GM13977 (cell line): ENCODE results near the gene CEP97.
"Not testable (repeated sequence)": the region's sequence is repeated elsewhere in the genome, so short reads cannot be mapped to it uniquely, and the experiment has no call there.

Experiments
- DNase-seq: peaks from one replicate; pipeline ENCODE4 v3.0.0; 2012; ENCODE audit warnings: low spot score
- in situ Hi-C: fragments of 300-500 bp; cut with MboI; formaldehyde crosslinking; loops from one replicate; pipeline ENCODE4 v1.12.0; 2022; ENCODE audit warnings: low sequenced_read_pairs, low pct_unique_long_range_greater_than_20kb, mixed read lengths, inconsistent platforms; ENCODE audit not compliant: unreplicated experiment
- TF ChIP-seq, protein P1 (sequence below): IDR thresholded peaks from 2 replicates; pipeline ENCODE4 v1.5.1; 2012; ENCODE audit warnings: mild to moderate bottlenecking, control low read depth; ENCODE audit not compliant: insufficient read depth; ENCODE audit errors: extremely low read depth, missing control alignments

The CEP97 gene

DNA sequence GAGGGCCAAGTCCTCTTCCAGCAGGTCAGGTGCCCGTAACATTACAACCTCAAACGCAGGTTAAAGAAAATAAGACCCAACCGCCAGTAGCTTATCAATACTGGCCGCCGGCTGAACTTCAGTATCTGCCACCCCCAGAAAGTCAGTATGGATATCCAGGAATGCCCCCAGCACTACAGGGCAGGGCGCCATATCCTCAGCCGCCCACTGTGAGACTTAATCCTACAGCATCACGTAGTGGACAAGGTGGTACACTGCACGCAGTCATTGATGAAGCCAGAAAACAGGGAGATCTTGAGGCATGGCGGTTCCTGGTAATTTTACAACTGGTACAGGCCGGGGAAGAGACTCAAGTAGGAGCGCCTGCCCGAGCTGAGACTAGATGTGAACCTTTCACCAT, 30.9 kb upstream of the CEP97 start:
- in situ Hi-C loops = loop anchor here (25.0 kb wide), 1 partner anchor 844 kb away; no protein-coding TSS in a partner anchor
- DNase-seq = not testable (repeated sequence)
- TF ChIP-seq, protein P1, sequence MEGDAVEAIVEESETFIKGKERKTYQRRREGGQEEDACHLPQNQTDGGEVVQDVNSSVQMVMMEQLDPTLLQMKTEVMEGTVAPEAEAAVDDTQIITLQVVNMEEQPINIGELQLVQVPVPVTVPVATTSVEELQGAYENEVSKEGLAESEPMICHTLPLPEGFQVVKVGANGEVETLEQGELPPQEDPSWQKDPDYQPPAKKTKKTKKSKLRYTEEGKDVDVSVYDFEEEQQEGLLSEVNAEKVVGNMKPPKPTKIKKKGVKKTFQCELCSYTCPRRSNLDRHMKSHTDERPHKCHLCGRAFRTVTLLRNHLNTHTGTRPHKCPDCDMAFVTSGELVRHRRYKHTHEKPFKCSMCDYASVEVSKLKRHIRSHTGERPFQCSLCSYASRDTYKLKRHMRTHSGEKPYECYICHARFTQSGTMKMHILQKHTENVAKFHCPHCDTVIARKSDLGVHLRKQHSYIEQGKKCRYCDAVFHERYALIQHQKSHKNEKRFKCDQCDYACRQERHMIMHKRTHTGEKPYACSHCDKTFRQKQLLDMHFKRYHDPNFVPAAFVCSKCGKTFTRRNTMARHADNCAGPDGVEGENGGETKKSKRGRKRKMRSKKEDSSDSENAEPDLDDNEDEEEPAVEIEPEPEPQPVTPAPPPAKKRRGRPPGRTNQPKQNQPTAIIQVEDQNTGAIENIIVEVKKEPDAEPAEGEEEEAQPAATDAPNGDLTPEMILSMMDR = peak; percentile 49

DNA sequence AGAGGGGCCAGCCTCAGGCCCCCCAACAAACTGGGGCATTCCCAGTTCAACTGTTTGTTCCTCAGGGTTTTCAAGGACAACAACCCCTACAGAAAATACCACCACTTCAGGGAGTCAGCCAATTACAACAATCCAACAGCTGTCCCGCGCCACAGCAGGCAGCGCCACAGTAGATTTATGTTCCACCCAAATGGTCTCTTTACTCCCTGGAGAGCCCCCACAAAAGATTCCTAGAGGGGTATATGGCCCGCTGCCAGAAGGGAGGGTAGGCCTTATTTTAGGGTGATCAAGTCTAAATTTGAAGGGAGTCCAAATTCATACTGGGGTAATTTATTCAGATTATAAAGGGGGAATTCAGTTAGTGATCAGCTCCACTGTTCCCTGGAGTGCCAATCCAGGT, 29.6 kb upstream of the CEP97 start:
- in situ Hi-C loops = loop anchor here (25.0 kb wide), 1 partner anchor 842 kb away; no protein-coding TSS in a partner anchor
- not testable (repeated sequence) for DNase-seq

DNA sequence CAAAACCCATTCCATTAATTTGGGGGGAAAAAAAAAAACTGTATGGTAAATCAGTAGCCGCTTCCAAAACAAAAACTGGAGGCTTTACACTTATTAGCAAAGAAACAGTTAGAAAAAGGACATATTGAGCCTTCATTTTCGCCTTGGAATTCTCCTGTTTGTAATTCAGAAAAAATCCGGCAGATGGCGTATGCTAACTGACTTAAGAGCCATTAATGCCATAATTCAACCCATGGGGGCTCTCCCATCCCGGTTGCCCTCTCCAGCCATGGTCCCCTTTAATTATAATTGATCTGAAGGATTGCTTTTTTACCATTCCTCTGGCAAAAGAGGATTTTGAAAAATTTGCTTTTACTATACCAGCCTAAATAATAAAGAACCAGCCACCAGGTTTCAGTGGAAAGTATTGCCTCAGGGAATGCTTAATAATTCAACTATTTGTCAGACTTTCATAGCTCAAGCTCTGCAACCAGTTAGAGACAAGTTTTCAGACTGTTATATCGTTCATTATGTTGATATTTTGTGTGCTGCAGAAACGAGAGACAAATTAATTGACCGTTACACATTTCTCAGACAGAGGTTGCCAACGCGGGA, 28.5 kb upstream of the CEP97 start:
- in situ Hi-C loops = loop anchor here (25.0 kb wide), 1 partner anchor 841 kb away; no protein-coding TSS in a partner anchor
- no peak for DNase-seq
- TF ChIP-seq, protein P1 = peak; percentile 74

DNA sequence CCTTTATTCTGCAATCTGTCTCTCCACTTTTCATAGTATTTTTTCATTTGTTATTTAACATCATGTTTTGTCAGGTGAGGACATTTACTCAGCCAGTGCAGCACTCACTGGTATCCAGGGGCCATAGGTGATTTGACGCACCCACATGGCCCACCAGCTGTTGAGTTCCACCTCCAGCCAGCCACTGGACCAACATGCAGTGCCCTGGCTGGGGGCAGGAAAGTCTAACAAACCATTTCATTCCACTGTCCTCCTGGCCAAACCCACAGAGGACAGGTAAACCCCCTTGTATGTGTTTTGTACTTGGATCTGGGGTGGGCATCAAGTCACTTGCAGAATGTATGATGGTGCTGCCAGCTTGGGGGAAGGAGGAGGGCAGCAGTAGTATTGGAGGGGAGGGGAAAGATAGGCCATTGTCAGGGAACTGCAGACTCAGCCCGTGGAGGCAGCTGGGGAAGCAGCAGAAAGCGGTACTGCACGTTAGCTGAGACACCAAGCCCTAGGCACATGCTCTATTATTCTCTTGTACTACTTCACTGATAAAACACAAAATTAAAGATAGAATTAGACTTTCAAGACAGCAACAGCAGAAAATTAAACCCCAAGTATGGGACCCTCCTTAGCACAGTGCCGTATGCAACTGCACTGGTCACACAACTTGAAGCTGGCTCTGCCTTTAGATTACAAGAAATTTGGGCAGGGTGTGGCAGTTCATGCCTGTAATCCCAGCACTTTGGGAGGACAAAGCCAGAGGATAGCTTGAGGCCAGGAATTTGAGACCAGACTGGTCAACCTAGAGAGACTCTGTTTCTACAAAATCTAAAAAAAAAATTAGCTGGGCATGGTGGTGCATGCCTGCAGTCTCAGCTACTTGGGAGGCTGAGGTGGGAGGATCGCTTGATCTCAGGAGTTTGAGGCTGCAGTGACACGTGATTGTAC, 22.4 kb upstream of the CEP97 start:
- no peak for DNase-seq
- TF ChIP-seq, protein P1 = no peak
- in situ Hi-C loops = no loop called here

DNA sequence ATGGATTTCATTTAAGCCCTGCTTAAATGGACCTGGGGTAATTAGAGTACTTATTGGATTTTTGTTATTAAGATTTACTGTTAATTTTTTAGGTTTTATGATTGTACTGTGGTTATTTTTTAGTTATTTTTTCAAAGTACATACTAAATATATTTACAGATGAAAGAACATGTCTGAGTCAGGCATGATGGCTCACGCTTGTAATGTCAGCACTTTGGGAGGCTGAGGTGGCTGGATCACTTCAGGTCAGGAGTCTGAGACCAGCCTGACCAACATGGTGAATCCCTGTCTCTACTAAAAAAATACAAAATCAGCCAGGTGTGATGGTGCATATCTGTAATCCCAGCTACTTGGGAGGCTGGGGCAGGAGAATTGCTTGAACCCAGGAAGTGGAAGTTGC, 21.7 kb upstream of the CEP97 start:
- no peak for DNase-seq
- TF ChIP-seq, protein P1 = no peak
- in situ Hi-C loops = no loop called here

DNA sequence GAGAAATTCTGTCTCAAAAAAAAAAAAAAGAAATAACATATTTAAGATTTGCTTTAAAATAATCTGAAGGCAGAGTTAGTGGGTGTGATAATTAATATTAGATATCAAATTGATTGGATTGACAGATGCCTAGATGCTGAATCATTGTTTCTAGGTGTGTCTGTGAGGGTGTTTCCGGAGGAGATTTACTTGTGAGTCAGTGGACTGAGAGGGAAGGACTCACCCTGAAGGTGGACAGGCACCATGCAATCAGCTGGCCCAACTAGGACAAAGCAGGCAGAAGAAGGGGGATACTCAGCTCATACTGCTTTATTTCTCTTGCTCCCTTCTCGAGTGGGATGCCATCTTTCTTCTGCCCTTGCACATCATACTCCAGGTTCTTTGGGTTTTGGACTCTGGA, 21.2 kb upstream of the CEP97 start:
- in situ Hi-C loops = no loop called here
- no peak for DNase-seq
- TF ChIP-seq, protein P1 = no peak

DNA sequence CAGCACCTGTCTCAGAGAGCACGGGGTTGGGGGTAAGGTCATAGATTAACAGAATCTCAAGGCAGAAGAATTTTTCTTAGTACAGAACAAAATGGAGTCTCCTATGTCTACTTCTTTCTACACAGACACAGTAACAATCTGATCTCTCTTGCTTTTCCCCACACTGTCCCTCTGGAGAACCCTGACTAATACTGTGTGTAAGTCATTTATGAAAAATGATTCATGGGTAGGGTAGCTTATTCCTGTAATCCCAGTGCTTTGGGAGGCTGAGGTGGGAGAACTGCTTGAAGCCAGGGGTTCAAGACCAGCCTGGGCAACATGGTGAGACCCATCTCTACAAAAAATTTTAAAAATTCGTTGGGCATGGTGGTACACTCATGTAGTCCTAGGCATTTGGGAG, 19.8 kb upstream of the CEP97 start:
- DNase-seq, in situ Hi-C loops: not testable (repeated sequence)
